Right hindlimb (tissue), 1 donor: Measurements from ENCODE around the gene CD274.
"Not testable (repeated sequence)": the region's sequence is repeated elsewhere in the genome, so short reads cannot be mapped to it uniquely, and the experiment has no call there.

Source experiments
- DNase-seq: peaks from one replicate; pipeline ENCODE4 v3.0.0-alpha.2; 2018

The CD274 gene

GRCh38 chr9:5450359-5451091, at the start of gene CD274:
TSS of gene CD274 (plus strand) at chr9:5450542. CDS start at chr9:5456114, 5,572 bp downstream.
- DNase-seq: peak; percentile 87

GRCh38 chr9:5402217-5402616, 48.1 kb upstream of the CD274 start:
- no peak for DNase-seq

- no peak for DNase-seq
Measured at GRCh38 chr9:5408596-5408995, 41.7 kb upstream of the CD274 start.

- DNase-seq: no peak
Measured at GRCh38 chr9:5416953-5417352, 33.4 kb upstream of the CD274 start.

- no peak for DNase-seq
Measured at GRCh38 chr9:5418481-5418880, 31.9 kb upstream of the CD274 start.

GRCh38 chr9:5419987-5420386, 30.4 kb upstream of the CD274 start:
- DNase-seq: no peak

- no peak for DNase-seq
Measured at GRCh38 chr9:5421163-5421562, 29.2 kb upstream of the CD274 start.

GRCh38 chr9:5422276-5422675, 28.1 kb upstream of the CD274 start:
- DNase-seq: no peak

- no peak for DNase-seq
Measured at GRCh38 chr9:5425006-5425628, 25.2 kb upstream of the CD274 start.

- DNase-seq: no peak
Measured at GRCh38 chr9:5427005-5427404, 23.3 kb upstream of the CD274 start.

- no peak for DNase-seq
Measured at GRCh38 chr9:5428172-5428571, 22.2 kb upstream of the CD274 start.

GRCh38 chr9:5428794-5429528, 21.4 kb upstream of the CD274 start:
- no peak for DNase-seq

GRCh38 chr9:5429873-5430564, 20.3 kb upstream of the CD274 start:
- DNase-seq: no peak

GRCh38 chr9:5430912-5431311, 19.4 kb upstream of the CD274 start:
- no peak for DNase-seq

- not testable (repeated sequence) for DNase-seq
Measured at GRCh38 chr9:5432890-5433289, 17.5 kb upstream of the CD274 start.

GRCh38 chr9:5433328-5433727, 17.0 kb upstream of the CD274 start:
- not testable (repeated sequence) for DNase-seq

- DNase-seq: not testable (repeated sequence)
Measured at GRCh38 chr9:5433841-5434810, 16.2 kb upstream of the CD274 start.

GRCh38 chr9:5435912-5436311, 14.4 kb upstream of the CD274 start:
- no peak for DNase-seq

- no peak for DNase-seq
Measured at GRCh38 chr9:5436441-5436840, 13.9 kb upstream of the CD274 start.

- DNase-seq: peak; percentile 96
Measured at GRCh38 chr9:5437254-5438216, 12.8 kb upstream of the CD274 start, which contains the start of gene PLGRKT. TSS of gene PLGRKT (minus strand) at chr9:5437925. CDS start at chr9:5431977, 5,948 bp downstream.
